ENCODE results near the gene LRIT2.
"Not testable (repeated sequence)": the region's sequence is repeated elsewhere in the genome, so short reads cannot be mapped to it uniquely, and the experiment has no call there.

The LRIT2 gene

DNA sequence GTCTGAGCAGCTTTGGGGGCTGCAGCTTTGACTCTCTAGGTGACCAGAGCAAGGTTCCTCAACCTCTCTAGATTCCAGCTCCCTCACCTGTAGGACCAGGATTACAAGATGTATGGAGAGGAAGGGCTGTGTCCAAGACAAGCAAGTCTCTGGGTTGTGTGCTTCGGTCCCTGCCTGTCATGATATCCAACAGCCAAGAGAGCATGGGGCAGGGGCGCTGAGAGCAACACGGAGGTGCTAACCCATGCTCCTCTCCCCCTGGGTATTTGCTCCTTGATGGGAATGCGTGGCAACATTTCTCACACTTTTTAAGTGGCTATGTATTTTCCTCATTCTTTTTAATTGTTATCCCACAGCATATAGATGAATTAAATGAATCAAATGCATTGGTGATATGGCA is 20.7 kb downstream of the LRIT2 start:
- DNase-seq = no peak

DNA sequence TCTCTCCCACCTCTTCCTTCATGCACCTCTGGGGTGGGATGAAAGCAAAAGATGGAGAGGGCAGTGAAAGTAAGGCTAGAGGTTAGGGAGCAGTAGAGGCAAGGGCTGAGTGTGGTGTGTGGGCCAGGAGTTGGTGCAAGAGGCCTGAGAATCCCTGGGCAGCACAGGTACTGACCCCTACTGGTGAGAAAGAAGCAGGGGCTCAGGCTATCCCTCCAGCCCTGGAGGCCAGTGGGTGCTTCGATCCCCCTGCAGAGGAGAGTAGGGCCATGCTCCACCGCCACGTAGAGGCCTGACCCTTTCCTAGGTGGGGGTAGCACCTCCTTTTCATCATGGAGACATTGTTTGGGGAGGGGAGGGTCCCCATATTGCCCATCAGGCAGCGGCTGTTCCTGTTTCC is 21.2 kb downstream of the LRIT2 start:
- no peak for DNase-seq

DNA sequence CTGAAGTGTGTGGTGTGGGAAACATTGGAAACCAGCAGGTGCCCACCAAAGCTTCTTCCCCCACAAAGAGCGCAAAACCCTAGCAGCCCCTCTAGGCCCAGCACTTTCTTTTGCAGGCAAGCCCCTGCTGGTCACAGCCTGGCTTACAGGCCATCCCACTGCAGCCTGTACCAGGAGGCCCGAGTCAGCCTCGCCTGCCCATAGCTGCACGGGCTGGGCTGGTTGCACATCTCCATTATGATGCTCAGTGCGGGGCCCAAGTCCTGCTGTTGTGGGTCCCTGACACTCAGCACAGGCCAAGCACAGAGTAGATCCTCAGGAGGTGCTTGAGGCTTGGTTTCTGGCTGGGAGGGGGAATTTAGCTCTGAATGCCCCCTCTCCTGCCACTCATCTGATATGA is 23.0 kb downstream of the LRIT2 start:
- DNase-seq = no peak

DNA sequence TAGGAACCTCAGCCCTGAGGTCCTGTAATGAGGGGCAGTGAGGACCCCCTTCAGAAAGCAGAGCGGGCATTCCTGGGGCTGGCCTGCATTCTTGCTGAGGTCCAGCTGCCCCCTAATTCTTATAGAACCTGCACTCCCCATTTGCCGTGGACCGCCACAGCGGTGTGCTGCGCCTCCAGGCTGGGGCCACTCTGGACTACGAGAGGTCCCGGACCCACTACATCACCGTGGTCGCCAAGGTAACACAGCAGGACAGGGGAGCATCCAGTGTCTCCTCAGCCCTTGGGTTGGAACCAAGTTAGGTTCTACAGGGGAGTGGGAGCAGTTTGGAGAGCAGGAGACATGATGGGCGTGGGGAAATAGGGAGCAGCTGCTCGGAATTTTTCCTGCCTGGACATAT is 23.7 kb downstream of the LRIT2 start:
- no peak for DNase-seq

DNA sequence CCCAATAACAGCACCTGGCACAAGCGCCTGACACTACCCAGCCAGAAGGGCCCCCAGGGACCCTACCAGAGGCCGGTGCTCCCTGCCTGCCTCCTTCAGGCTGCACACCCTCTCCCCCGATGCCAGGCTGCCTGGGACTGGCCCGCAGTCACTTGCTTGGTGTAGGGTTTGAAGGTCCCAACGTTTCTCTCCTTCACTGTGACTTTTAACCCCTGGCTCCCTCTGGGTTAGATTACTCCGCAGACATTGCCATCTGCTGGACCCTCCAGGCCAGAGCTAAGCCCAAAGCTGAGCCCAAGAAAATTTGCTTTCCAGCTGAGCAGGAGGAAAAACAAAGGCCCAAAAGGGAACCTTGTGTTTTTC is 24.1 kb downstream of the LRIT2 start:
- no peak for DNase-seq

DNA sequence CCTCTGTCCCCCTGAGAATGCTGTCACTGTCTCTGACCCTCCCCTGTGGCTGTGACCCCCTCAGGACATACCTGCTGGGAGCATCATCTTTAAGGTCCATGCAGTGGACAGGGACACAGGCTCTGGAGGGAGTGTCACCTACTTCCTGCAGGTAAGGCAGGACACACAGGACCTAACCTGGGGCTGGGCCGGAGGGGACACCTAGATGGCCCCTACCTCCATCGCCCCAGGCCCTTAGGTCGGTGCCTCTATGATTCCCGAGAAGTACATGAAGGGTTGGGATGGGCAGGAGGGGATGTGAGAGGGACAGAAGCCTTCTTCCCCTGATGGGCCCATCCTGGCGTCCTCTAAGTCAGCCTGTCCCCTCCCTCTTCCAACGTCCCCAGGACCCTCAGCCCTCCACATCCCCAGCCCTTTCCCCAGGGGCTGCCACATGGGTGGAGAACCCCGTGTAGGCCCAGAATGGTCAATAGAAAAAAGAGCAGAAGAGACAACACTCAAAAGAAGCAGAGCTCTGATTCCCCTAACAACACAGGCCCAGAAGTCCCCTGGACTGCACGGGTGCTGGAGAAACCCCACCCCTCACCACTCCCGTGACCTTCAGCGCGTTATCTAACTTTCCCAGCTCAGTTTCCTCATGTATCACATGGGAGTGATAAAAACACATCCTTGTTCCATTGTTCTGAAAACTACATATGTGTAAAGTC is 24.7 kb downstream of the LRIT2 start:
- no peak for DNase-seq

DNA sequence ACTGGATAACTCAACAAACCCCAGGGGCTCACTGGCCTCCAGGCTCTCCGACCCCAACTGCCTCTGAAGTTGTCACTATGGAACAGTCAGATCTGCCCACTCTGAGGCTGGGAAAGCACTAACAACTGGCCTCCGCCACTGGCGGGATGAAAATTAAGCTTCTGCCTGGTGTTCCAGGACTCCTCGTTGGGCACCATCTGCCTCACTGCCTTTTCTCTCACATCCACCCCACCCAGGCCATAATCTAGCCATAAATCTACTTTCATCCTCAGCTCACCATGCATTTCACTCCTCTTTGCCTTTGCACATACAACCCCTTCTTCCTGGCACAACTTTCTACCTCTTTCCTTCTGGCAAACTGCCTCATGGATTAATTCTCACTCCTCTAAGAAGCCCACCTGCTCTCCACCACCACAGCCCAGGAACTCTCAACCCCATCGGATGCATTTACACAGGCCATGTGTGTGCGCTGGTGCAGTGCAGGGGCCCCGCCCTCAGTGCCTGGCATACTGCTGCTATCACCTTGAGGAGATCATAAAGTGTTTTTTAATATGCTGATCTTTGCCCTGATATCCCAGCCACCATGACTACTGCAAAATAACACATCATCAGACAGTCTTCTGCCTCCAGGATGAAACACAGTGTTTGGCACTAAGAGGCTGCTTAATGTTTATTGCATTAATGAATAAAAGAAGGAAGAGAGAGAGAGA is 27.0 kb downstream of the LRIT2 start:
- no peak for DNase-seq

DNA sequence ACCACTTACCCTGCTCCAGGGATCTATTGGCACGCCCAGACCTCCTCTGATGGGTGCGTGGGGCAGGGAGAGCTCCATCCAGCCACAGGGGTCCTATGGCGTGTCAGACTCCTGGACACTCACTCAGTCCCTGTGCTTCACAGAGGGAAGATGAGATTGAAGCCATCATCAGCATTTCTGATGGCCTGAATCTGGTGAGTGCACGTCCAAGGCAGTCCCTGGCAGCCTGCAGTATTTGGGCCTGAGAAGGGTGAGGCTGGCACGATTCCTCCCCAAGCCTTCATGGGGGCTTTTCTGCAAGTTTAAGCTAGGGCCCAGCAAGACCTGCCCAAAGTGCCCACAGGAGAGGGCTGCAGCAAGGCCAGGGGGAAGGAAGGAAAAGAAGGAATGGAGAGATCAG is 27.7 kb downstream of the LRIT2 start:
- DNase-seq = no peak

DNA sequence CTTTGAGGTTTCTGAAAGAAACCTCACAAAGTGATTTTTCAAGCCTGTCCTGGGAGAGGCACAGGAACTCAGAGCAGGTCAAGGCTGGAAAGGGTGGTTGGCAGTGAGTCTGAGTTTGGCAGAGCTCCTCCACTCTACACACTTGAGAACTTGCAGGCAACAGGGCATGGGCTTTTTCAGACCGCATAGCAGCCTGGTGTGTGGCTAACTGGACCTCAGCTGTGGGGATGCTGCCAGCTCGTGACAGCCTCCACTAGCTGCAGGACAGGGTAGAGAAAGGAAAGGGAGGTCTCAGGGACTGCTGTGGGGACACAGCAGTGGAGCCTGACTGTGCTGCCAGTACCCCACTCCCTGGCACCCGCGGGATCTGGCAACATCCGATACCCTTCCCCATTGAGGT is 28.4 kb downstream of the LRIT2 start:
- DNase-seq = no peak

DNA sequence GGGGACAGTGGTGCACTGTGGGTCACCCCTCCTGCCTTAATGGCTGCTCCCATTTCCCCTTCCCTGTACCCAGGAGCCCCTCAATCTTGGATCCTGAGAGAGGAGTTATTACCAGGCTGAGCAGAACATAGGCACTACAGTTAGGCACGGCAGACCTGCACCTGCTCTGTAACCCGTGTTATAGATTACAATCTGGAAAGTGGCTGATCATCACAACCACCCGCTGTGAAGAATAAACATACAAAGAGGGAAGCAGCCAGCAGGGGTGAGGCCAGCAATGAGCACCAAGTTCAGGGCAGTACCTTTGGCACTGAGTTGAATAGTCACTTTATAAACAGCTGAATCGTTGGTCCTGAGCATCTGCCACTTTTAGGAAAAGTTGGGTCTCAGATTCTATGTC is 29.3 kb downstream of the LRIT2 start:
- DNase-seq = no peak

DNA sequence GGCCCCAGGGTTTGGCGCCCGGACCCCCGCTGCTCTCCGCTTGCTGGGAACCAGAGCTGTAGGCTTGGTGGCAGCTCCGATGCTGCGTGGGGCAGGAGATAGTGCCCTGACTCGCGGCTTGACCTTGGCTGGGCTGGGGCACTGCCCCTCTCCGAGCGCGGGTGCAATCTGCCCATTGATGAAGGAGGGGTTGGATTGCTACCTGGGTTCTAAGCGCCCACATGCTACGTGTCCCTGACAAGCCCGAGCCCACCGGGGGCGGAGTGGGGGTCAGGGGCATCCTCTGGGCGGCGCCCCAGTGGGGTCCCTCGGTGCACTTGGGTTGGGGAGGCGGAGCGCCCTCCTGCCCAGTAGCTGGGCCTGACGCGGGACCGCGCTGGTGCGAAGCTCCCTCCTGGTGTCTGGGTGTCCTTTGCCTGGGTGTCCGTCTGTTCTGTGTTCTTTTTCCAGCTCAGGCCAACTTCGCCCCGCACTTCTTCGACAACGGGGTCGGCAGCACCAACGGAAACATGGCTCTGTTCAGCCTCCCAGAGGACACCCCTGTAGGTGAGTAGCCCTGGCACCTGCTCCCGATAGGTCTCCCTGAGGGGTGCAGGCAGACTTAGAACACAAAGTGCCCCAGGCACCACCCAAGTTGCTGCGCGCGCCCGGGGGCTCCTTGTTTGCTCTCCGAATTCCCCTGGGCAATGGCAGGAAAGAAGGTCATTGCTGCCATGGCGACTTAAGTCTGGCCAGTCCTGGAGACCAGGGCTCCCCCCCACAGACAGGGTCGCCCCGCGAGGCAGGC is 30.1 kb downstream of the LRIT2 start:
- DNase-seq = no peak

DNA sequence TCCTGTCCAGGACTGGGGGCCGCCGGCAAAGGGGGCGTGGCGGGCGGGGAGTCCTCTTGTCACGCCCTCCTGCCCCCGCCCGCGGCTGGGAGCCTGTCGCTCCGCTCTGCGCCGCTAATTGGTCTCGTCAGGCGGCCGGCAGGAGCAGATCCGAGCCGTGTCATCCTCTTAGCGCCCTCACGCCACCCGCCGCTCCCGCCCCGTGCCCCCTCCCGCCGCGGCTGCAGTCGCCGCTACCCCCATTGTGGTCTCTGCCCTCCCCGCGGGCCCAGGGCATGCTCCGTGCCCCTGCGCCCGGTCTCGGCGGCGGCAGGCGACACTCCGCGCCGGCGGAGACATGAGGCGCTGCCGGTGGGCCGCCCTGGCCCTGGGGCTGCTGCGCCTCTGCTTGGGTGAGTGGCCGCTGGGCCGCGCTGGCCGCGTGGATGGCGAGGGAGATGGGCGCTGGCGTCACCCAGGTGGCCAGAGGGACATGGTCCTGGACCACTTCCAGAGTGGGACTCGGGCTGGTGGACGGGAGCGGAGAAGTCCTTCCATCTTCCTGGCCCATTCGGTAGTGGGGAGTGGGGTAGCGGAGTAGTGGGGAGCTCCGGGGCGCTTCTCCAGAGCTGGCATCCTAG is 30.8 kb downstream of the LRIT2 start, which contains the start of gene CDHR1:
Gene CDHR1, plus strand, starts transcription at position 114 of the 620 bp plus-strand sequence. Its CDS starts 224 bp downstream, at position 338.
- peak; percentile 14 for DNase-seq

DNA sequence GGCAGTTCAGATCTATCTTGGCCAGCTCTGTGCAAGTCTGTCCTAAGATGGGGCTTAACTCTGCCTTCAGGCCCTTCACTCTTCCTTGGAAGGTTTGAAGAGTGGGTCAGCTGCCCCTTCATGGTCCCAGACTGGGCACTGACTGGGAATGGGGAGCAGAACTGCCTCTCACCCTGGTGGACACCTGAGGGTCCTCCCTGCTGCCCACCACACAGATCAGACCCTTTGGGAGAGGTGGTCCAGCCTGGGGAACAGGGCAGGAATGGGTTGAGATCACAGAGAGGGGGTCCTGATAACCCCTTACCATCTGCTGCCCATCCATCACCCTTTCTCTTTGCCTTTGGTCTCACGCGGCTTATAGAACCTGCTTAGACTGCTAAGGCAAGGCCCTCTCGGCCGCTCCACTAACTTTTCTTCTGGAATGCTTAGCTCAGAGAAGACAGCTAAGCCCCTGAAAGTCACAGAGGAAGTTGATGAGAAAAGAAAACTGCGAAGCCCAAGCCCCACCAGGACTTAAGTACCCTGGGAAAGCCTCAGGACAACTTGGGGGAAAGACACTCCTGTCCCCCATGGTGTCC is 31.4 kb downstream of the LRIT2 start:
- no peak for DNase-seq

DNA sequence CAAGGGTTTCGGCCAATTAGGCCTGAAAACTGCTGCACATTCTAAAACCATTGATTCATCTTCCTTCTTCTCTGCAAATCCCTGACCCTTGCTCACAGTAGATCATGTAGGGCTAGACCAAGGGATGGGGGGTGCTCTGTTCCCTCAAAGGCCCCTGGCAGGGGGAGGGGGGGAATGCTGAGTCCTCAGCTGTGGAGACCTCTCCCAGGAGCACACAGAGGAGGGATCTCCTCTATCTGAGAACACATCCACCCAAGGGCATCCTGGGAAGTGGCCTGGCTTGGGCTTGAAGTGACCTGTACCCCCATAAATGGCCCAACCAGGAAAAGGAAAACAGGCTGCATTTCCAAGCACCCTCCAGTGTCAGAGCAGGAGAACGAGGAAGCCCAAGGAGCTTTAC is 32.0 kb downstream of the LRIT2 start:
- no peak for DNase-seq

DNA sequence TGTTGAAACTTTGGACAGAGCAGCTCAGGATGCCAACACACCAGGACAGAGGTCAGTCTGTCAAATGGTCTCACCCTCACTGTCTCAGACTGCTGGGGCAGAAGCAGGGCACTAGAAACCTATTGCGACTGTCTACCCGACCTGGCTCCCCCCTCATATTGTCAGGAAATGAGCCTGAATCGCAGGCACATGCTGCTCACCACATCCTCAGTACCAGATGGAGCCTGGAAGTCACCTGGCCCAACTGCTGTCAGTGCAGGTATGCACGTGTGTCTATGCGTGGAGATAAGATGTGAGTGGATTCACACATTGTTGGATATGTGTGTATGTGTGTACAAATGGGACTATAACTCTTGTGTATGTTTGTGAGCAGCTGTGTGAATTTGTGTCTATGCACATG is 34.2 kb downstream of the LRIT2 start:
- no peak for DNase-seq

DNA sequence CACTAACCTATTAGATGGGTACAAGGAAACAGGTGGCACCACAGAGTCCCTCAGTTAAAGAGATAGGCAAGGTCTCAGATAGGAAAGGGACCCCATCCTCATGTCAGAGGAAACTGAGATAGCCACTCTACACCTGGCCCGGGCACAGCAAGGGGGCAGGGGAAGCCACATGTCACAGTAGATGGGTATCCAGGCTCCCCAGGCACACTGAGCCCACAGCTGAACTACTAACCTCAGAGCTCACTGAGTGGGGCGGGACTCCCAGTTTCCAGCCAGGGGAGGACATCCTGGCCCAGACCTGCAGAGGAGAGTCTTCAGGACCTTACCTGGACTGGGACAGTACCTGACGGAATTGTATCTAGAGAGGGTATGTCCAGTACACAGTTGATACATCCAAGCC is 34.7 kb downstream of the LRIT2 start:
- DNase-seq = no peak

DNA sequence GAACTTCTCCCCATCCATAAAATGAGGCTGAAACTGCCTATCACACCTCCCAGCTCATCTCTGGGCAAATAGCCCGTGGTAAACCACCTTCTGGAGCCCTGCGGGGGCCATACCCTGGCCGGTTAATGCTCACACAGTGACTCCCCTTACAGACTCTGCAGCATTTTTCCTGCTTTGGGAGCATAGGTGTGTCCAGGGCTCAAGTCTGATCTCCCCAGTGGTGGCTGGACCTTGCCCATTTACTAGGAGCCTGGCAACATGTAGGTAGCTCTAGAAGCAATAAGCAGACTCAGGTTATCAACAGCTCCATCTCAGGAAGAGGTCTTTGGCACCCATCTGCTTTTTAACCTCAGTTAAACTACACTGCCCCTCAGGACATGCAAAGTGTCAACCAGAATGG is 36.5 kb downstream of the LRIT2 start:
- DNase-seq = no peak

DNA sequence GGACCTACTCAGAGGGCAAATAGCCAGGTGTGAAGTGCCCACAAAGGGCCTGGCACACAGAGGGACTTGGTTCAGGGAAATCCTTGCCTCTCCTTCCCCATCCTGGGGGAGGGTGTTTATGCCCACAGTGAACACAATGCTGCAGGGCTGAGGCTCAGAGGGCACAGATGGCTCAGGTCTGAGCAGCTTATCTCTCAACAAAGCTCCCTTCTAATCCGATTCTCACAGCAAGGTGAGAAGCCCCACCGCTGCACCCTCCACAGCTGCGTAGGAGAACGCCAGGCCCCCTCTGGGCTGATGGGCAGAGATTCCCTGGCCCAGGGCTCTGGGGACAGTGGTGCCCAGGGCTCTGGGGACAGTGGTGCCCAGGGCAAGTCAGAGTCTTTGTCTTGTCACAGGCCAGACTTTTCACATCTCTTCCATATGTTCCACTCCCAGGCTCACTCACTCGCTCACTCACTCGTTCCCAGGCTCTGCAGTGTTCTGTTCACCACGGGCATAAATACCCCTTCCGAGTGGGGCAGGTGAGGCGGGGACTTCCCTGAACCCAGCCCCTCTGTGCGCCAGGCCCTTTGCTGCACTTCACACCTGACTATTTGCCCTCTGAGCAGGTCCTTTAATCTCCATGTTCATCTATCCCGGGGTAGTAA is 39.7 kb downstream of the LRIT2 start:
- DNase-seq = no peak

DNA sequence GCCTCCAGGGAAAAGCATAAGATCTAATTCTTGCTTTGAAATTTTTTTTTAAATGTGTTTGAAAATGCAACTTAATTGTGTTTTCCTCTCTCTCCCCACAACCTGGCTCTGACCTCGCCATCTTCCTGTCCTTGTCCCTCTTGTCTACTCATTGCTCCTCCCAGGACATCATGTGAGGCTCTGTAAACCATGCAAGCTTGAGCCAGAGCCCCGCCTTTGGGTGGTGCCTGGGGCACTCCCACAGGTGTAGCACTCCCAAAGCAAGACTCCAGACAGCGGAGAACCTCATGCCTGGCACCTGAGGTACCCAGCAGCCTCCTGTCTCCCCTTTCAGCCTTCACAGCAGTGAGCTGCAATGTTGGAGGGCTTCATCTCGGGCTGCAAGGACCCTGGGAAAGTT is 40.8 kb downstream of the LRIT2 start:
- no peak for DNase-seq

DNA sequence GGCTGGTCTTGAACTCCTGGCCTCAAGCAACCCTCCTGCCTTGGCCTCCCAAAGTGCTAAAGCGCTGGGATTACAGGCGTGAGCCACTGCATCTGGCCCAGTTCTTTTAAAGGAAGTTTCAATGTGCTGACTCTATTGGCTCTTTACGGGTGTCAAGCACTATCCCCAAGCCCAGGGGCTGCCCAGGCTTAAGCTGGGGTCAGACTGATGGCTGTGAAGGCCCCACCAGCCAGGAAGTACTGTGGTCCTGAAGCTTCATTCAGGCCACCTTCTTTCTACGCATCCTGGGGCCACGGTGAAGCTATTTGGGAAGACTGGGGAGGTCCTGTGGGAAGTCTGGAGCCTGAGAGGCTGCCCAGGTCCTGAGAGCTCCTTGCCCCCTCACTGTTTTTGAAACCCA is 43.7 kb downstream of the LRIT2 start:
- no peak for DNase-seq

DNA sequence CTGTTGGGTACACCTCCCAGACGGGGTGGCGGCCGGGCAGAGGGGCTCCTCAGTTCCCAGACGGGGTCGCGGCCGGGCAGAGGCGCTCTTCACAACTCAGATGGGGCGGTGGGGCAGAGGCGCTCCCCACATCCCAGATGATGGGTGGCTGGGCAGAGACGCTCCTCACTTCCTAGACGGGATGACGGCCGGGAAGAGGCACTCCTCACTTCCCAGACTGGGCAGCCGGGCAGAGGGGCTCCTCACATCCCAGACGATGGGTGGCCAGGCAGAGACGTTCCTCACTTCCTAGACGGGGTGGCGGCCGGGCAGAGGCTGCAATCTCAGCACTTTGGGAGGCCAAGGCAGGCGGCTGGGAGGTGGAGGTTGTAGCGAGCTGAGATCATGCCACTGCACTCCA is 45.0 kb downstream of the LRIT2 start:
- DNase-seq = not testable (repeated sequence)

DNA sequence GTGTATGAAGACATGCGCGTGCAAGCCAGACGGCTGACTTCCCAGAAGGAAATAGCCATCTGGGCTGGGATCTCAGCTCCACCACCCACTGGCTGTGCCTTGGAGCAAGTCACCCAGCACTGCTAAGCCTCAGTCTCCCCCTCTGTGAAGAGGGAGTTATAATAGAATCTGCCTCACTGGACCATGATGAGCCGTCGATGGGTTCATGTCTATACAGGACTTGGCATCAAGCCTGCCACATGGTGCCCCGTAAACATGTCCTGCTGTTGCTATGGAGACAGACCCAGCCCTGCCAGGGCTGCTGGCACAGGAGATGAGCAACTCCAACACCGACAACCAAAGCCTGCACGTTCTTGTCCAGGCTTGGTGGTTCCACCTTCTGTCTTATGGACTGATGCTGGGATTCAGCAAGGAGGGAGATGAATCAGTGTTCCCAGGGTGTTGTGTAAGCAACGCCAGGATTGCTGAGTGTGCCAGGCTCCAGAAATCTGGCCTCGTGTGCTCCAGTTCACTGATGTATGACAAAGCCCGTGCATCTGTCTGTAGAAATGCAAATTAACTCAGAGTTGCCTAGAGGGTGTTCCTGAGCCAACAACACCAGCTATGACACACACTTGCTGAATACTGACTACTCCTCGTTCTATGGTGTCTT is 46.2 kb downstream of the LRIT2 start:
- peak; percentile 34 for DNase-seq
